Jurkat, Clone E6-1 (cell line): Measurements from ENCODE around the gene GALNTL6.
"Not testable (repeated sequence)": the region's sequence is repeated elsewhere in the genome, so short reads cannot be mapped to it uniquely, and the experiment has no call there.

Experiments
- DNase-seq: peaks from one replicate; pipeline ENCODE4 v3.0.0-alpha.2; 2011; ENCODE audit warnings: low read depth, low spot score
- H3K4me3 ChIP-seq: 2 replicates; pipeline ENCODE4 v1.5.1; 2011; ENCODE audit warnings: mild to moderate bottlenecking, low read length, control low read depth, moderate library complexity

The GALNTL6 gene

DNA sequence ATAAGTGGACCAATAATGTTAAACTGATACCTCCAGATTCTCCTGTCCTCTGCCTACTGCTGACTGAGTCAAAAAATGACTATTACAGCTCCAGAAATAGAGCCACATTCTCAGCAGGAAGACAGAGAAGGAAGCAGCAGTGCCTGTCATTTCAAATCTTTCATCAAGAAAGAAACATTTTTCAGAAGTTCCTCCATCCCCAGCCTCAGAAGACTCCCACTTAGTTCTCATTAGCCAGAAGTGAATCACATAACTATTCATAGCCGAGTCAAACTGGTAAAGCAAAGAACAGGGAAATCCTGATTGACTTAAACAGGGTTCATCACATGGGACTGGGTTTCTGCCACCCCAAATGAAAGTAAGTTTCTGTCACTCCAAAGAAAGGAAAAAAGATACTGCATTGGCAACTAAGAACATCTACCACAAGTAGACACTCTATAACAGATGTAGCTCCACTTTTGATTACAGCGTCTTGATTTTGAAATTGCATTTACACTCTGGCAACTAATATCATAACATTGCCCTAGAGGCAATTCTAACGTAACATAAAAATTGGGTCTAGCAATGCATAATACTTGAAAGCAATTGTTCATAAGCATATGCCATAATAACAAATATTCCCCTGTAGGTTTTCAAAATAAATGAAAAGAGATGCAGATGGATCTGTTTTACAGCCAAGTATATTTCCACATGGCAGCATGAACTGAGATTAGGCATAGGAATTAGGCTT, 599.8 kb downstream of the GALNTL6 start:
- no peak overlapping the region for H3K4me3 ChIP-seq
- DNase-seq: no peak

DNA sequence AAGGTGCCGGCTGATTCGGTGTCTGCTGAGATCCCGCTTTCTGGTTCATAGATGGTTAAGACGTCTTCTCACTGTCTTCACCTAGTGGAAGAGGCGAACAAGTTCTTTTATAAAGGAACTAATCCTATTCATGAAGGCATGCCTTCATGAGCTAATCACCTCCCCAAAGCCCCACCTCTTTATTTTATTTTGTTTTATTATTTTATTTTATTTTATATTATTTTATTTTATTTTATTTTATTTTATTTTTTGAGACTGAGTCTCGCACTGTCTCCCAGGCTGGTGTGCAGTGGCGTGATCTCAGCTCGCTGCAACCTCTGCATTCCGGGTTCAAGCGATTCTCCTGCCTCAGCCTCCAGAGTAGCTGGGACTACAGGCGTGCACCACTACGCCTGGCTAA, 615.8 kb downstream of the GALNTL6 start:
- not testable (repeated sequence) for DNase-seq, H3K4me3 ChIP-seq

DNA sequence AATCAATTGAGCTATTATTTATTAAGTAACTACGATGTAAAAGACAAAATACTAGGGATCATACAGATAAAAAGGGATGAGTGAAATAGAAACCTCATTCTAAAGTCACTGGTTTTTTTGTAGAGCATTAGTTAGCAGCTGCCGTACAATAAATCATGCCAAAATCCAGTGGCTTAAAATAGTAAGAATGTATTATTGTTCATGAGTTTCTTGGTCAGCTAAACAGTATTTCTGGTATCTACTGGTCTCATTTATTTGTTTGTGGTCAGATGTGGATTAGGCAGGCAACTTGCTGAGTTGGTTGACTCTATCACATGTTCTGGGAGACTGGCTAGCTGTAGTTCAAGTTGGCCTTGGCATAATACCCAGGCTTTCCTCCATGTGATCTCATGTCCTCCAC, 667.3 kb downstream of the GALNTL6 start:
- no peak overlapping the region for H3K4me3 ChIP-seq
- DNase-seq: no peak

DNA sequence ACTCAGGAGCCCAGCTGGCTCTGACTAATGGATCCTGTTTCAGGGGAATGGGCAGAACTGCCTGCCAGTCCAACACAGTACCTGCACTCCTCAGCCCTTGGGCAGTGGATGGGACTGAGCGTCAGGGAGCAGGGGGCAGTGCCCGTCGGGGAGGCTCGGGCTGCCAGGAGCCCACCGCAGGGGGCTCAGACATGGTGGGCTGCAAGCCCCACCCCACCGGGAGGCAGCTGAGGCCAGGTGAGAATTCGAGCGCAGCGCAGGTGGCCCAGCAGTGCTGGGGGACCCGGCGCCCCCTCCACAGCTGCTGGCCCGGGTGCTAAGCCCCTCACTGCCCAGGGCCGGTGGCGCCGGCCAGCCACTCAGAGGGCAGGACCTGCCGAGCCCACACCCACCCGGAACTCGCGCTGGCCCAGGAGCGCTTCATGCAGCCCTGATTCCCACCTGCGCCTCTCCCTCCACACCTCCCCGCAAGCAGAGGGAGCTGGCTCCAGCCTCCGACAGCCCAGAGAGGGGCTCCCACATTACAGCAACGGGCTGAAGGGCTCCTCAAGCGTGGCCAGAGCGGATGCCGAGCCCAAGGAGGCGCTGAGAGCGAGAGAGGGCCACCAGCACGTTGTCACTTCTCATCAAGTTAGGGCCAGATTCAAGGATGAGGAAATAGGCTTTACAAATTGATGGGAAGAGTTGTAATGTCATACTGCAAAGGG, 668.8 kb downstream of the GALNTL6 start:
- no peak overlapping the region for H3K4me3 ChIP-seq
- no peak for DNase-seq

DNA sequence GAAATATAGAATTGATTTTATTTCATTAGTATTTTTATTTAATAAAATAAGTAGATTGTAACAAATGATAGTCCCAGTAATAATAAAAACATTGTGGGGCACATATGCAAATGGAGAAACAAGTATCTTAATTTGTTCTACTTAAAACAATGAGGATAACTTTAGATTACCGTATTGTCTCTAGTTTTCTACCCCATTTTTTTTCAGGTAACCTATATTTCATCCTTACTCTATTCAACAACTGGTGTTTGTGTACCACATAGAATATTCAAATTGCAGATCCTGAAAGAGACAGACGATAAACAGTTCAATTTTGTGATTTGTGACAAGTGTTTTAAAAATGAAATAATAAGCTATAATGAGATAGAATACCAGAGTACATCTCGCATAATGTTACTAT, 671.8 kb downstream of the GALNTL6 start:
- H3K4me3 ChIP-seq: no peak overlapping the region
- no peak for DNase-seq

DNA sequence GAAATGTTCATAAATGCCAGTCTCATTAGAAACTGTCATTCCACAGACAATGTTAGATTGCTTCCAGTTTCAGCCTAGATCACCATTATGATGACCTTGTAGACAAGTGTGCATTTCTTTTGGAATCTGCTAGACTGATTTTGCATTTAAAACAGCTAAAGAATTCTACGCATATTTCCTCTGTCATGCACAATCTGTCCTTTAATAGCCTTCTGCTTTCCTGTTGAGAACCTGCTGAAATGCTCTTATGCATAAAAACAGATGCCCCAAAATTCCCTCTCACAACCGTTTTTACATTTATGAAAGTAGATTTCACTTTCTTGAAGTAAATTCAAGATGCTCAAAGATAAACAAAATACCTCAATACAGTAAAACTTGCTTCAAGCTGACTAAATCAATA, 673.3 kb downstream of the GALNTL6 start:
- no peak for DNase-seq
- H3K4me3 ChIP-seq: no peak overlapping the region

DNA sequence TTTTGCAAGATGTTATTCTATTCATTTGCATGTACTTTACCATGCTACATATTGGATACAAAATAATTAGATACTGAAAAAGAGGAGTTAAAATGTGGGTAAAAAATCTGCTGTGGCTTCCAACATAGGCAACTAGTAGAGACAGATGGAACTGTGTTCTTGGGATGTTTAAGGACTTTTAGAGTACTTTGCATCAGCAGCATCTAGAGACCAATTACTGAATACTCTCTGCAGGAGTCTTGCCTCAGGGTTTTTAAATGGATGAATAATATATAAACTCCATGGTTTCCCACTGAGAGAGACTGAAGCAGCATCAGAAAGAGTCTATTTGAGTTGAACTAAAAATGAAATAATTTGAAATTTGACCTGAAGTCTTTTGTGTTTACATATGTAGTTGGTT, 676.7 kb downstream of the GALNTL6 start:
- no peak overlapping the region for H3K4me3 ChIP-seq
- DNase-seq: no peak

DNA sequence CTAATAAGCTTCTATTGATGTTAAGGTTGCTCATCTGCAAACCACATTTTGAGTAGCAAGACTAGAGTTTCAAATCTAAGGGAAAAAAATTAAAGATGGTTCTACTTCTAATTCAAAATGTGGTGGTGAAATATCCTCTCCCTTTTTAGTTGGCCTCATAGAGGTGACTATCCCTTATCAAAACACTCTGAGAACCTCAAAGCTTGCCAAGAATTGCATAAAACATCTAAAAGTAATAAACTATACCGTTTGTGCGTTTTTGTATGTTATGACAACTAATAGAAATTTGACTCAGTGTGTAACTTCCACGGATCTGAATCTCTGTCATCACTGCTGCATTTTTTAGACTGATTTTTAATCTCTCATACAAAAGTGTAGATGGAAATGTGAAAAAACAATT, 682.6 kb downstream of the GALNTL6 start:
- H3K4me3 ChIP-seq: no peak overlapping the region
- no peak for DNase-seq

DNA sequence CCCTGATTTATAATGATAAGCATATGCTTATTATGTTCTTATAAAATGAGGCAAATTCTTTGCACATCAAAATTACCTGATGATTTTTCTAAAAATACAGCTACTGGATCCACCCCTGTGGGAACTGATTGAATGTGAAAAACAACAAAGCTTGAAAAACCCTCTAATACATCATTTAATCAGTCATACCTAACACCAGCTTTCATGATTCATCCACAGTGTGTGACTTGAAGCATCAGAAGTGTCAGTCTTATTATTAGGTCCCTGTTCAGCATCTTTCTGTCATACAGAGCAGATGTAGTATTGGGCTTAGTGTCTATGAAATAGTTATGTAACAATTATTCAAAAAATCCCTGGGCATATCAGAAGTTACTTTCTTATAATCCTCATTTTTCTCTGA, 684.1 kb downstream of the GALNTL6 start:
- no peak for DNase-seq
- no peak overlapping the region for H3K4me3 ChIP-seq

DNA sequence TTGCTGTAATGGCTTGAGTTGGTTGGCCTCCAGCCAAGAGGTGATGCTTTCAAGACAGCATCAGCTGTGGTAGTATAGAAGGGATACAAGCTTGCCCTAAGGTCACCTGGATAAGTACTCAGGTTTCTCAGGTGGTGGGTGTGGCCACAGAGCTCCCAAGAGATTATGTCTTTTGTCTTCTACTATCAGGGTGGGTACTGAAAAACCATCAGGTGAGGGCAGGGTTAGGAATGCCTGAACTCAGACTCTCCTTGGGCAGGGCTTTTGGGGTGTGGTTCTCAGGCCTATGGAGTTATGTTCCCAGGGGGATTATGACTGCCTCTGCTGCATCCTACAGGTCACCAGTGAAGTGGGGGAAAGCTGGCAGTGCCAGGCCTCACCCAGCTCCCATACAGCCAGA, 700.8 kb downstream of the GALNTL6 start:
- H3K4me3 ChIP-seq: no peak overlapping the region
- DNase-seq: no peak

DNA sequence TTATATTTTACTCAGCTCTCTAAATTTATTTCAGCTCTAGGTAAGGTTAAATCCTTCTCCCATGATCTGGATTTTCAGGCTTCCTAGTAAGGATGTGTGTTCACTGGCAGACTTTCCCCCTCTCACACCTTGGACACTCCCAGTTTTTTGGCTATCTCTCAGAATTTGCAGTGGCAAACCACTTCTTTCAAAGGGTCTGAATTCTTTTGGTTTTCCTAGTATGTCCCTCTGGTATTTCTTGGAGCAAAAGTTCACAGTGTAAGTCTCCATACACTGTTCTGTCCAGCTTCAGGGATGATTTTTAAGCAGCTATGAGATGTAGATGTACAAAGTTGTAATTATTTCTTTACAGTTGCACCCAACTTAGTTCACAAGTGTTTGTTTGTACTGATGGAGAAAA, 701.6 kb downstream of the GALNTL6 start:
- no peak overlapping the region for H3K4me3 ChIP-seq
- DNase-seq: no peak

DNA sequence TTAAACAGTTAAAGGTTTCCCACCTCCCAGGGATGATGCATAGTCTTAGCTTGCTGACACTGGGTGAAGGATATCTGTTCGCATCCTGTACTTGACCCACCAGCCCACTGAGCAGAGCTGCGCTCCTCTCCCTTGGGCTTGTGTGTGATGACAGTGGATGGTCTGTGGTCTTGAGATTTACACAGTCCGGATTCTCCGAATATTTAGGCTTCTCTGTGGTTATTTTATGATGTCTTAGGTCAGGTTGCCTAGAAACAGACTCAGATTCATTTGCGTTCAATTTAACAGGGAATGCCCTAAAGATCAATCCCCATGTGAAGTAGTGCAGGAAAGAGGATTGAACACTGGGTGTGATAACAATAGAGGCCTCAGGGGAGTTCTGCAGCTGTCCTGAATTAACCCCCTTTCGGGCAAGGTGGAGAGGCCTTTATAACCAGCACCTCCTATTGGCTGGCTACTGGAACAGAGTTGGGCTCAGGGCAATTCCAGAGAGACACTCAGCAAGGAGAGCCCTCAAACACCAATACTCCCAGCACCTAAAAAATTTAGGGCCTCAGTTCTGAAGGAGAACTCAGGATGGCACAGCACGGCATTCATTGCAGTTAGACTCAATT, 702.2 kb downstream of the GALNTL6 start:
- DNase-seq: no peak
- no peak overlapping the region for H3K4me3 ChIP-seq

DNA sequence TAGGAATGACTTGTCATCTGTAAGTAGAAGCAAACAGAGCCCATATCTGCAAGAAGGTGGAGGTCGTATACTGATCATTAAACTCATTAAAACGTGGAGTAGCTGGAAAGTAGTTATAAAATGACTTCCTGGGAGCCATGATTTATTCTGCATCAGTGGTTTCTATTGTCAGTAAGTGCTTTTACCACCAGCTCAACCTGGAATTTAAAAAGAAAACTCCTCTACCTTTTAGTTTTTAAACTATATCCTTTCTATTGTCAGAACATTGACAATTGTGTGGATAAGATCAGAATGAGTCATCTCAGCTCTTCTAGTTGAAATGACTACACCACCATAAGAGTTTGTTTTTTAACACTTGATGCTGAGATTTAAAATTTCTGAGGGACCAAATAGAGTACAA, 704.2 kb downstream of the GALNTL6 start:
- DNase-seq: no peak
- no peak overlapping the region for H3K4me3 ChIP-seq

DNA sequence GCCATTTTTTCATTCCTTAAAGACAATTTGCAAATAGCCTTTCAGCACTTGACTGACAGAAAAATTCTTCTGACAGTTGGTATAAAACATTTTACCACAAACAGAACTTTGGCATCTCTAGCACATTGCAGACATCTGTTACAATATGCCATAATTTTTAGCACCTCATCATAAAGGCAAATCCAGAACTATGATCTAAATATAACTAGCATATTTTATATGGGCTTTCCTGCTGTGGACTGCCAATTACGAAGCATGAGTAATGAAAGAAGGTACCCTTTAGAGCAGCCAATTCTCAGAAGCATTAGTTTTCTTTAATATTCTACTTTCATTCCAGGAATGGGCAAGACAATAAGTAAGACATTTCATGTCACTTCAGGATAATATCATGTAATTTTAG, 708.0 kb downstream of the GALNTL6 start:
- H3K4me3 ChIP-seq: no peak overlapping the region
- no peak for DNase-seq

DNA sequence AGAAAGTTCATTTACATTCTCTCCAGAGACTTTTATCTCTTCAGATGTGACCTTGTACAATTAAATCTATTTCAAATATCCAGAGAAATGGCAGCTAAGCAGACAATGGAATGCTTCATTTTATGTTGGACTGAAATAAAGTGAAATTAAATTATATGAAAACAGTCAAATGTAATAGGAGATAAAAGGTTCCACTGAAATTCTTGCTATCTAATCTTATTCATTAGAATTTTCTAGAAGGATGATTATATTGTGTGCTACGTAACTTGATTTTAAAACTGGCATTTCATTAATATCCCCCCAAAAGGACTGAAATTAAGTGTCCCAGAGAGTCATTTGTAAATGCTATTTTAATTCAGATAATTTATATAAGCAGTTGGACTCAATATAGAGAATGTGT, 708.5 kb downstream of the GALNTL6 start:
- no peak overlapping the region for H3K4me3 ChIP-seq
- DNase-seq: no peak

DNA sequence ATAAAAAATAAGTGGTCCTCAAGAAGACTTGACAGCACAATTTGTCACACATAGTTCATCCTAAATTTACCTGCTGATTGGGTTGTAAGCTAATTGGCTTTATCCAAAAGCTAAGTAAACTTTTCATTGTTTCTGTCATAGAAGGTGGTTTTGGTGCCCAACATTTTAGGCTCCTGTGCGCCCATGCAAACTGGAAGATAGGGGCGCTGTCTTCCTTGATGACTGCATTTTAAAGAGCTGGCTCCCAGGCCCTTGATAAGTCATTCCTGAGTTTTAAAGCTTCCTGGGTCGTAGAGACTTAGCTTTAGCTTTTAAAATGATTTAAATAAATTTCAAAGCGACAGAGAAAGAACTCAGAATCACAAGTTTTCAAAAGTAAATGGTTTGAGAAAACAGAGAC, 730.0 kb downstream of the GALNTL6 start:
- no peak for DNase-seq
- H3K4me3 ChIP-seq: no peak overlapping the region

DNA sequence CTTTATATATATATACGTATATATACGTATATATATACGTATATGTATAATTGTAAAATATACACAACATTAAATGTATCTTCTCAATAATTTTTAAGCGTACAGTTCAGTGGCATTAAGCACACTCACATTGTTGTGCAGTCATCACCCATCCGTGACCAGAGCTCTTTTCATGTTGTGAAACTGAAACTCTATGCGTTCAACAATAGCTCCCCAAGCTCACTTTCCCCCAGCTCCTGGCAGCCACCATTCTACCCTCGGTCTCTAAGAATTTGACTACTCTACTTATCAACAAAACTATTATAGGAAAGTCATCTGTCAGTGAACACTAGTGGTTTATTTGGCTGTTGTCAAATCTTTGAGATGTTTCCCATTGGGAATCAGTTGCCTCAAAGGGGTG, 733.6 kb downstream of the GALNTL6 start:
- no peak for DNase-seq
- no peak overlapping the region for H3K4me3 ChIP-seq

DNA sequence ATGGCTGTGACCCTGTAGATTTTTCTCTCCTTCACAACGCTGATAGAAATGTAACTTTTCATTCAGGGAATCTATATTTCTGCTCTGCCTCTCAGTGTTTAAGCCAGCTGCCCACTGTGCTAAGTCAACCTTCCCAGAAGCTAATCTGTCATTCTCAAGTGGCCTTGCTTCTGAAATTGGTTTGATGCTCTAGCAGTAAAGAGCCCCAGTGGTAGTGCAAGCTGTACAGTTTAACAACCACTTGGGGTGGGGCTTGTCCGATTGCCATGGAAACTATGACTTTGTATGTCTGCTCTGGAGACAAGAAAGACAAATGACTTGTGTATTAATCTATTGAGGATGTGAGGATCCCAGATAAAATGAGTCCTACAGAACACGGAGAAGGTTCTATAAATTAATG, 734.5 kb downstream of the GALNTL6 start:
- no peak for DNase-seq
- no peak overlapping the region for H3K4me3 ChIP-seq

DNA sequence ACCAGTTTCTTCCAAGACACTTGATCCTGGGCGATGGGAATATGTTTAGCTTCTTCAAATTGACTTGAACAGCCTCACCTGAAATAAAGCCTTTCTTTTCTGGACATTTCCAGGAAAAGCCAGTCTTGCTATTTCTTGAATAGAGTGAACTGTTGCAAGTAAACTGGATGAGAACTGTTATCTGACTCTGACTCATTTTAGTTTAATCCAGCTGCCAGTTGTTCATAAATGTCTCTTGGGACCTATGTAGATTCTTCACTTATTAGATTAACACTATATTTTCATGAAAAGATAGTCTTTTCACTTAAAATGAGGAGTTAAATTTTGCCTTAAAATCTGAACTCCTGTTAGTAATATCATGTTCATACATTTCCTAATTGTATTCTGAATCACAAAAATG, 740.0 kb downstream of the GALNTL6 start:
- no peak for DNase-seq
- no peak overlapping the region for H3K4me3 ChIP-seq

DNA sequence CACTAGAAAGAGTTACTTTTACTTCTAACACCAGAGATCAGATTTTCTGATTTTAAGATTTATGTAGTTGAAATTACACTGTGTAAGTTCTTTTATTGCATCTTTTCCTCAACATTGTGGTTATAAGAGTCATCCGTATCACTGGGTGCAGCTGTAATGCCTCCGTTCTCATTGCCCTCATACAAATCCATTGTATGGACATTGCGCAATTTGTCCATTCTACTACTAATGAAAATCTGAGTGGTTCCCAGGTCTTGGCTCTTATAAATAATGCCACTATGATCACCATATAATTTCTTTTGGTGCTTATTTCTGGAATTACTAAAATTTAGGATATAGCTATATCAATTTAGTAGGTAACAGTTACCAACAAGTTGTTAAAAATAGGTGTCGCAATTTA, 741.4 kb downstream of the GALNTL6 start:
- no peak overlapping the region for H3K4me3 ChIP-seq
- DNase-seq: no peak

DNA sequence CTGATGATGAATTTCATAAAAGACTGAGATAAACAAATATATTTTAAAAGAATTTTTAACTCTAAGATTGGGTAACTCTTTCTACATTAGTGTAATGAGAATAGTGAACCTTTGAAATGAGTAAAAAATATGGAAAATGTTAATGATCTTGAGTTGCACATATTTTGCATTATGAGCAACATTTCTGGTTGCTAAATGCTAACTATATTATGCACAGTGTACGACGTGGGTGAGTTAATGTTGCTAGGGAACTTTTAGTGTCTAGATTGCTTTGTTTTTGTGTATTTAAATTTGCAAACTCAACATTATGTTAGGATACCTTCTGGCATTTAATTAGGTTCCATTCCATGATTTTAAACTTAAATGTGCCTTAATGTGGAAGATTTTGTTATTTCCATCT, 742.5 kb downstream of the GALNTL6 start:
- no peak overlapping the region for H3K4me3 ChIP-seq
- DNase-seq: no peak
